PC-3 (cell line): ENCODE data around the gene UBR4.

Source experiments
- EZH2phosphoT487 ChIP-seq: fragments of 300-600 bp; sonication (generic); IDR thresholded peaks from 2 replicates; pipeline ENCODE4 v1.6.1; 2018; ENCODE audit warnings: mild to moderate bottlenecking, antibody characterized with exemption, low read length, borderline replicate concordance
- TF ChIP-seq, protein P1 (sequence below): fragments of 300-600 bp; sonication (generic); conservative IDR thresholded peaks from 2 replicates; pipeline ENCODE4 v1.5.1; 2017; ENCODE audit warnings: antibody characterized with exemption, low read depth, mild to moderate bottlenecking, low read length

DNA sequence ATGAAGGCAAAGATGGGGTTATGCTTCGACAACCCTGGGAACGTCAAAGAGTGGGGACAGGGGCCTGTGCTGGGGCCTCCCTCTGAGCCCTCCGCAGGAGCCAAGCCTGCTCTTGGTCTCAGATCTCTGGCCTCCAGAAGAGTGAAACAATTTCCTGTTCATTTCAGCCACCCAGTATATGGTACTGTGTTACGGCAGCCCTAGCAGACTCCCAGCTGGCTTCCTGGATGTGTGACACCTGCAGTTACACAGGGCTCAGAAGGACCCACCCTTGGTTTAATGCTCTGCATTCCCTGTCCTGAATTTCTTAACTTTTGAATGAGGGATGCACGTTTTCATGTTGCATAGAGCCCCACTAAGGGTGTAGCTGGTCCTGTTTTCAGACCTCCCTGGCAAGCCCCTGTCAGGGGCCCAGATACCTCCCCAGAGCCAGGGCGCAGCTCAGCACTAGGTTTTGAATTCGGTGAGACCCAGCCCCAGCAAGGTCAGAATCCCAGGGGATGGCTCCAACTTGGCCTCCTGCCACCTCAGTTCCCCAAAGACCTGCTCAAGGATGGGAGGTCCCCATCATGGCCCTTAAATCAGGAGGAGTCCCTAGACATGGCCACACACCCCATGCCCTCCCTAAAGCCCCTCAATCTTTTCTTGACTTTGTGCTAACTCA lies 174.6 kb downstream of the UBR4 start:
- TF ChIP-seq, protein P1, sequence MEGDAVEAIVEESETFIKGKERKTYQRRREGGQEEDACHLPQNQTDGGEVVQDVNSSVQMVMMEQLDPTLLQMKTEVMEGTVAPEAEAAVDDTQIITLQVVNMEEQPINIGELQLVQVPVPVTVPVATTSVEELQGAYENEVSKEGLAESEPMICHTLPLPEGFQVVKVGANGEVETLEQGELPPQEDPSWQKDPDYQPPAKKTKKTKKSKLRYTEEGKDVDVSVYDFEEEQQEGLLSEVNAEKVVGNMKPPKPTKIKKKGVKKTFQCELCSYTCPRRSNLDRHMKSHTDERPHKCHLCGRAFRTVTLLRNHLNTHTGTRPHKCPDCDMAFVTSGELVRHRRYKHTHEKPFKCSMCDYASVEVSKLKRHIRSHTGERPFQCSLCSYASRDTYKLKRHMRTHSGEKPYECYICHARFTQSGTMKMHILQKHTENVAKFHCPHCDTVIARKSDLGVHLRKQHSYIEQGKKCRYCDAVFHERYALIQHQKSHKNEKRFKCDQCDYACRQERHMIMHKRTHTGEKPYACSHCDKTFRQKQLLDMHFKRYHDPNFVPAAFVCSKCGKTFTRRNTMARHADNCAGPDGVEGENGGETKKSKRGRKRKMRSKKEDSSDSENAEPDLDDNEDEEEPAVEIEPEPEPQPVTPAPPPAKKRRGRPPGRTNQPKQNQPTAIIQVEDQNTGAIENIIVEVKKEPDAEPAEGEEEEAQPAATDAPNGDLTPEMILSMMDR, result no peak
- no peak for TF ChIP-seq EZH2phosphoT487
